ENCODE measurements around the gene TADA2A.

DNA sequence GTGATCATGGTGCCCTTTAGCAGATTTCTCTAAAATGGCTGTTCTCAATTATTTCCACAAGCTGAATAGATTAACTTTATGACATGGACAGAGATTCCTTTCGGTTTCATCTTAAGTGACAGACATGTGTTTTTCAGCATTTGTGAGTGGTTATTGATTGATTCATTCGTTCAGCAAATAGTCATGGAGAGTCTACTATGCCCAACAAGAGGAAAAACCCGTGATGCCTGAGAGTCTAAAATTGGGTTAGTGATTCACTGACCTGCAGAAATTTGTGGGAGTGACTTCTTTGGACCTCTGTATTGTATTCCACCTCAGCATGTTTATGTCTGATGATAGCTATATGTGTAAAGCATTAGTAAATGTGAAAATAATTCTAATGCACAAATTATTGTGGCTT, 55.0 kb downstream of the TADA2A start:
- TF ChIP-seq CHD4 (IDR thresholded peaks at IDR 0.05; ENCODE audit: borderline replicate concordance) = no peak
- no peak for TF ChIP-seq ESRRA (IDR thresholded peaks at IDR 0.05; ENCODE audit: borderline replicate concordance, low read length)
- TF ChIP-seq, protein P1, sequence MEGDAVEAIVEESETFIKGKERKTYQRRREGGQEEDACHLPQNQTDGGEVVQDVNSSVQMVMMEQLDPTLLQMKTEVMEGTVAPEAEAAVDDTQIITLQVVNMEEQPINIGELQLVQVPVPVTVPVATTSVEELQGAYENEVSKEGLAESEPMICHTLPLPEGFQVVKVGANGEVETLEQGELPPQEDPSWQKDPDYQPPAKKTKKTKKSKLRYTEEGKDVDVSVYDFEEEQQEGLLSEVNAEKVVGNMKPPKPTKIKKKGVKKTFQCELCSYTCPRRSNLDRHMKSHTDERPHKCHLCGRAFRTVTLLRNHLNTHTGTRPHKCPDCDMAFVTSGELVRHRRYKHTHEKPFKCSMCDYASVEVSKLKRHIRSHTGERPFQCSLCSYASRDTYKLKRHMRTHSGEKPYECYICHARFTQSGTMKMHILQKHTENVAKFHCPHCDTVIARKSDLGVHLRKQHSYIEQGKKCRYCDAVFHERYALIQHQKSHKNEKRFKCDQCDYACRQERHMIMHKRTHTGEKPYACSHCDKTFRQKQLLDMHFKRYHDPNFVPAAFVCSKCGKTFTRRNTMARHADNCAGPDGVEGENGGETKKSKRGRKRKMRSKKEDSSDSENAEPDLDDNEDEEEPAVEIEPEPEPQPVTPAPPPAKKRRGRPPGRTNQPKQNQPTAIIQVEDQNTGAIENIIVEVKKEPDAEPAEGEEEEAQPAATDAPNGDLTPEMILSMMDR (IDR thresholded peaks at IDR 0.05) = no peak
- TF ChIP-seq, protein P2, sequence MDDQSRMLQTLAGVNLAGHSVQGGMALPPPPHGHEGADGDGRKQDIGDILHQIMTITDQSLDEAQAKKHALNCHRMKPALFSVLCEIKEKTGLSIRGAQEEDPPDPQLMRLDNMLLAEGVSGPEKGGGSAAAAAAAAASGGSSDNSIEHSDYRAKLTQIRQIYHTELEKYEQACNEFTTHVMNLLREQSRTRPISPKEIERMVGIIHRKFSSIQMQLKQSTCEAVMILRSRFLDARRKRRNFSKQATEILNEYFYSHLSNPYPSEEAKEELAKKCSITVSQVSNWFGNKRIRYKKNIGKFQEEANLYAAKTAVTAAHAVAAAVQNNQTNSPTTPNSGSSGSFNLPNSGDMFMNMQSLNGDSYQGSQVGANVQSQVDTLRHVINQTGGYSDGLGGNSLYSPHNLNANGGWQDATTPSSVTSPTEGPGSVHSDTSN (IDR thresholded peaks at IDR 0.05) = no peak
